ENCODE results near the gene DCAF8.

Gene DCAF8

GRCh38 chr1:160207118-160207650 is 55.2 kb downstream of the DCAF8 start:
- Histone ChIP-seq H3K4me1 (ENCODE audit: control insufficient read depth, insufficient read depth, low read length) (peaks cover 45% of the 10 kb centered on the region), H3K4me2 (ENCODE audit: low read length) (peak overlapping the region; percentile 98), H3K9me3 (replicated peaks; ENCODE audit: low read length) (no peaks in the 10 kb centered on the region), H3K27me3 (ENCODE audit: control insufficient read depth, insufficient read depth, low read length) (no peaks in the 10 kb centered on the region), H3K36me3 (ENCODE audit: insufficient read depth, low read length) (peaks cover 55% of the 10 kb centered on the region), H3K9ac (ENCODE audit: low read depth, low read length) (peak overlapping the region; percentile 100), H3K4me3 (ENCODE audit: low read length) (peak overlapping the region; percentile 99)

DNA sequence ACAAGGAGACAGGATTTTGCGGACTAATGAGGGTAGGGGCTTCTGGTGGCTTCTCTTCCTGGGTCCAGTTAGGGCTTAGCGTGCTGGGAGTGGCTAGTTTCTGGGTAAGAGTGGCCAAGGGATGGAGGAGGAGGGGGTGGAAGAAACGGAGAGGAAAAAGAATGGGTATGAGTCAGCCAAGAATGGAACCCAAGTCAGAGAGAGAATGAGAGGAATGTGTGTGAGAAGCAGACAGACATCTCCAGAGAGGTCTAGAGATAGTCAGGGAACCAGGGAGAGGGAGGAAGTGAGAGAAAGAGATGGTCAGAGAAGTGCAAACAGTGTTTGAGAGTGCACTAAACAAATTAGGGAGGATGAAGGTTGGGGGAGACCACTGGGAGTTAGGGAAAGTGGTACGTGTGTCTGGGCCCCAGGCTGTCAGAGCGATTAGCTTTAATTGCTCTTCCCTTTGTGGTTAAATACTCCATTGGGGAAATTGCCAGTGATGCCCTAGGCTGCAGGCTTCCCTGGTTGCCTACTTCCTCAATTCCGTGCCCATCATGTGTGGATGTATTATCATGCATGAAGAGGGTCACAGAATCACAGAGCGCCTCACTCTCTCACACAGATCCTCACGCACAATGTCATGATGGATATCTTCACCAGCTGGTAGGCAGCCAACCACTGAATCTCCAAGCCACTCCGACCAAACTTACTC is 55.8 kb downstream of the DCAF8 start:
- Histone ChIP-seq H3K4me3 (ENCODE audit: low read length) (peak overlapping the region; percentile 99), H3K4me2 (ENCODE audit: low read length) (peak overlapping the region; percentile 98), H3K27me3 (ENCODE audit: control insufficient read depth, insufficient read depth, low read length) (no peaks in the 10 kb centered on the region), H3K9ac (ENCODE audit: low read depth, low read length) (peak overlapping the region; percentile 100), H3K9me3 (replicated peaks; ENCODE audit: low read length) (no peaks in the 10 kb centered on the region), H3K36me3 (ENCODE audit: insufficient read depth, low read length) (peaks cover 49% of the 10 kb centered on the region), H3K4me1 (ENCODE audit: control insufficient read depth, insufficient read depth, low read length) (peaks cover 45% of the 10 kb centered on the region)

GRCh38 chr1:160206036-160206389 is 56.3 kb downstream of the DCAF8 start:
- Histone ChIP-seq H3K4me3 (ENCODE audit: low read length) (peak overlapping the region; percentile 99), H3K36me3 (ENCODE audit: insufficient read depth, low read length) (peaks cover 43% of the 10 kb centered on the region), H3K9me3 (replicated peaks; ENCODE audit: low read length) (no peaks in the 10 kb centered on the region), H3K4me1 (ENCODE audit: control insufficient read depth, insufficient read depth, low read length) (peaks cover 45% of the 10 kb centered on the region), H3K9ac (ENCODE audit: low read depth, low read length) (peak overlapping the region; percentile 100), H3K27me3 (ENCODE audit: control insufficient read depth, insufficient read depth, low read length) (no peaks in the 10 kb centered on the region), H3K4me2 (ENCODE audit: low read length) (peak overlapping the region; percentile 98)

DNA sequence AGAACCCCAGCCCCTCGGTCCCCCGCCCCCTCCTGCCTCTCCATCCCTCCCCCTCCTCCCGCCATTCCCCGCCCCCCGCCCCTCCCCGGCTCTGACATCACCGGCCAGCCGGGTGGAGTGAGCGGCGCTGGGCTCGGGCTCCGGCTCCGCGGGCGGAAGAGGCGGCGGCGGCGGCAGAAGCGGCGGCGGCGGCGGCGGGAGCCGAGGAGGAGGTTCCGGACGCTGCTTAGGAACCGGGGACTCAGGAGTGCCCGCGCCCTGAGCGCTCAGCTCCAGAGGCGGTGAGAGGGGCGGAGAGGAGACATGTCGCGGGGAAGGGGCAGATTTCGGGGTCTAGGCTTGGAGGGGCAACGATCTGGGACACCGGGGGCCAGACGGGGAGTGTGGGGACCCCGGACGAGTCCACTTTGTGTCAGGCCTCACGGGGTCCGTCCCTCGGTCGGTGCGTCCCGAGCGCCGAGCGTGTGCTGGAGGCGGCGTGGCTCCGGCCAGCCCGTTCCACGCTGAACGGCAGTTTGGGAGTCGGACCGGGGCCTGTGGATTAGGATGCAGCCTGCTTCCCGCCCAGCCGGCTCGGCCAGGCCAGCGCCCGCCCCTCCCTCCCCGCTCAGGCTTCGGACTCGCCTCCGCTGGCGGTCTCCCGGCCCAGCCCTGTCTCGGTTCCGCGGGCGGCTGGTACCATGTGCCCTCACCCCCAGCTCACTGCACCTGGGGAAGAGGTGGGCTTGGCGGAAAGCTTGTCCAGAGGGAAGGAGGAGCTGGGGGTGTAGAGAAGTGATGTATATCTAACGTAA is 56.9 kb downstream of the DCAF8 start, which contains the start of gene PEA15:
Gene PEA15, plus strand, starts transcription at position 143 of the 794 bp plus-strand sequence. CDS start 6,161 bp downstream, outside the sequence.
- Histone ChIP-seq H3K9me3 (replicated peaks; ENCODE audit: low read length) (no peaks in the 10 kb centered on the region), H3K4me3 (ENCODE audit: low read length) (peak within 1 kb of the TSS; percentile 99), H3K36me3 (ENCODE audit: insufficient read depth, low read length) (peaks cover 37% of the 10 kb centered on the region), H3K9ac (ENCODE audit: low read depth, low read length) (peak within 1 kb of the TSS; percentile 100), H3K27me3 (ENCODE audit: control insufficient read depth, insufficient read depth, low read length) (no peaks in the 10 kb centered on the region), H3K4me2 (ENCODE audit: low read length) (peak within 1 kb of the TSS; percentile 98), H3K4me1 (ENCODE audit: control insufficient read depth, insufficient read depth, low read length) (peaks cover 44% of the 10 kb centered on the region)

- peak overlapping the region; percentile 79 for H3K4me2 ChIP-seq (ENCODE audit: low read length)
- peak overlapping the region; percentile 57 for H3K4me3 ChIP-seq (ENCODE audit: low read length)
- peaks cover 36% of the 10 kb centered on the region for H3K4me1 ChIP-seq (ENCODE audit: control insufficient read depth, insufficient read depth, low read length)
- peaks cover 30% of the 10 kb centered on the region for H3K36me3 ChIP-seq (ENCODE audit: insufficient read depth, low read length)
- no peaks in the 10 kb centered on the region for H3K27me3 ChIP-seq (ENCODE audit: control insufficient read depth, insufficient read depth, low read length)
- no peaks in the 10 kb centered on the region for H3K9me3 ChIP-seq (replicated peaks; ENCODE audit: low read length)
- peak overlapping the region; percentile 55 for H3K9ac ChIP-seq (ENCODE audit: low read depth, low read length)
These were observed 57.7 kb downstream of the DCAF8 start for GRCh38 chr1:160204526-160205241.

GRCh38 chr1:160200786-160201185 is 61.6 kb downstream of the DCAF8 start:
- H3K36me3 ChIP-seq (ENCODE audit: insufficient read depth, low read length), result no peaks in the 10 kb centered on the region
- peaks cover 4% of the 10 kb centered on the region for H3K4me1 ChIP-seq (ENCODE audit: control insufficient read depth, insufficient read depth, low read length)
- no peak overlapping the region for H3K4me3 ChIP-seq (ENCODE audit: low read length)
- no peak overlapping the region for H3K4me2 ChIP-seq (ENCODE audit: low read length)
- no peaks in the 10 kb centered on the region for H3K9me3 ChIP-seq (replicated peaks; ENCODE audit: low read length)
- peaks cover under 1% of the 10 kb centered on the region for H3K27me3 ChIP-seq (ENCODE audit: control insufficient read depth, insufficient read depth, low read length)
- H3K9ac ChIP-seq (ENCODE audit: low read depth, low read length), result no peak overlapping the region

DNA sequence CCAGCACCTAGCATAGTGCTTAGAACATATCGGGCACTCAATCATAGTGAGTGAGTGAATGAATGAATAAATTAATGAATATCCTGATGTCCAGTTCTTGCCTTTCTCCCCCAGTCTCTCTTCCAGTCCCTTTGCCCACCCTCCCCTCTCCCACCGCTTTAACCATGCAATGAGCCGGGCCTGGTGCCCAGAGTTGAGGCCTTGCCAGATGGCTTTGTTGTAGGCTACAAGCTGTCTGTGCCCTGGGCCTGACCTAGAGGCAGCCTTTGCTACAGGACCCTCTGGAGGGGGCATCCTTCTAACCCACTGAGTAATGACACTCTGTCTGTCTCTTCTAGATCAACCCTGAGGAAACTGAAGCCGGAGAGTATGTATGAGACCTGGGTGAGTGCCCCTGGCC is 65.1 kb downstream of the DCAF8 start:
- Histone ChIP-seq H3K27me3 (ENCODE audit: control insufficient read depth, insufficient read depth, low read length) (peaks cover 10% of the 10 kb centered on the region), H3K9ac (ENCODE audit: low read depth, low read length) (no peak overlapping the region), H3K4me2 (ENCODE audit: low read length) (no peak overlapping the region), H3K4me3 (ENCODE audit: low read length) (no peak overlapping the region), H3K36me3 (ENCODE audit: insufficient read depth, low read length) (no peaks in the 10 kb centered on the region), H3K9me3 (replicated peaks; ENCODE audit: low read length) (no peaks in the 10 kb centered on the region), H3K4me1 (ENCODE audit: control insufficient read depth, insufficient read depth, low read length) (peaks cover 6% of the 10 kb centered on the region)

DNA sequence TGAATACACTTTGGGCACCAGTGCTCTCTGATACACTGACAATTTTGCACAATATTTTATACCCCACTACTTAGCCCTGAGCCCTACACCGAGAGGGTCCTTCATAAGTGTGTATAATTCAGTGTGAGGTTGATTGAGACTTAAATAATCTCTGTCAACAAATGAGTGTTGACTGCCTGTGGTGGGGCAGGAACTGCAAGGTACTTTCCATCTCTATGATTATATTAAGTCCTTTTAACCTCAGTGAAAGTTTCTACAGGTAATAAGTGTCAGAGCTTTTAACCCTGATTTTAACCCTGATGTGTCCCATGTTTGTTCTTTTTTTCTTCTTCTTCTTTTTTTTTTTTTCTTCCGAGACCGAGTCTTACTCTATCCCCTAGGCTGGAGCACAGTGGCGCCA is 66.2 kb downstream of the DCAF8 start:
- peaks cover 6% of the 10 kb centered on the region for H3K4me1 ChIP-seq (ENCODE audit: control insufficient read depth, insufficient read depth, low read length)
- no peak overlapping the region for H3K9ac ChIP-seq (ENCODE audit: low read depth, low read length)
- H3K4me2 ChIP-seq (ENCODE audit: low read length), result no peak overlapping the region
- no peaks in the 10 kb centered on the region for H3K36me3 ChIP-seq (ENCODE audit: insufficient read depth, low read length)
- peaks cover 17% of the 10 kb centered on the region for H3K27me3 ChIP-seq (ENCODE audit: control insufficient read depth, insufficient read depth, low read length)
- no peak overlapping the region for H3K4me3 ChIP-seq (ENCODE audit: low read length)
- no peaks in the 10 kb centered on the region for H3K9me3 ChIP-seq (replicated peaks; ENCODE audit: low read length)

GRCh38 chr1:160194737-160195059 is 67.7 kb downstream of the DCAF8 start:
- Histone ChIP-seq H3K4me2 (ENCODE audit: low read length) (no peak overlapping the region), H3K4me1 (ENCODE audit: control insufficient read depth, insufficient read depth, low read length) (peaks cover 6% of the 10 kb centered on the region), H3K9me3 (replicated peaks; ENCODE audit: low read length) (no peaks in the 10 kb centered on the region), H3K9ac (ENCODE audit: low read depth, low read length) (no peak overlapping the region), H3K4me3 (ENCODE audit: low read length) (no peak overlapping the region), H3K36me3 (ENCODE audit: insufficient read depth, low read length) (no peaks in the 10 kb centered on the region), H3K27me3 (ENCODE audit: control insufficient read depth, insufficient read depth, low read length) (peaks cover 18% of the 10 kb centered on the region)

GRCh38 chr1:160193832-160194736 is 68.3 kb downstream of the DCAF8 start:
- peaks cover 6% of the 10 kb centered on the region for H3K4me1 ChIP-seq (ENCODE audit: control insufficient read depth, insufficient read depth, low read length)
- no peaks in the 10 kb centered on the region for H3K36me3 ChIP-seq (ENCODE audit: insufficient read depth, low read length)
- no peak overlapping the region for H3K4me2 ChIP-seq (ENCODE audit: low read length)
- no peaks in the 10 kb centered on the region for H3K9me3 ChIP-seq (replicated peaks; ENCODE audit: low read length)
- H3K27me3 ChIP-seq (ENCODE audit: control insufficient read depth, insufficient read depth, low read length), result peaks cover 19% of the 10 kb centered on the region
- no peak overlapping the region for H3K9ac ChIP-seq (ENCODE audit: low read depth, low read length)
- H3K4me3 ChIP-seq (ENCODE audit: low read length), result no peak overlapping the region

Measured in skeletal muscle satellite cell (primary cell).